Mesenteric fat pad (tissue), 1 donor: ENCODE results near the gene SERPINI1. TPM values are rescaled to one million over a fixed set of nuclear protein-coding genes. Genes with fewer than 3 reads are reported as not detected.

Experiments used
- total RNA-seq: library from RNA; stranded (reverse); fragmentation: NEBNext Ultra II Directional; extraction: Animal tissue kit (Norgen Biotek cat#: 25700); gene quantifications from one replicate; pipeline ENCODE4 v1.2.1, GENCODE V29; 2021
- donor health status: DM: yes; HTN: yes; CAD: no.

SERPINI1 gene
- total RNA-seq, 1 donor from 2014 or later = 2.2 TPM

Other genes with a start within 250 kb of the SERPINI1 start
- 0.64 TPM for gene WDR49, start 81.8 kb upstream of the SERPINI1 start, total RNA-seq
- gene PDCD10, start 829 bp upstream of the SERPINI1 start, total RNA-seq = 37.7 TPM